ENCODE measurements around the gene DNAJC2.
"Not testable (repeated sequence)": the region's sequence is repeated elsewhere in the genome, so short reads cannot be mapped to it uniquely, and the experiment has no call there.

Gene DNAJC2

GRCh38 chr7:103293526-103293925, 51.0 kb downstream of the DNAJC2 start:
- no peak for TF ChIP-seq CTCF (IDR thresholded peaks at IDR 0.05; ENCODE audit: control insufficient read depth, insufficient read depth, low read depth, low read length, missing control alignments)
- no peak for DNase-seq (ENCODE audit: low read depth)
- H3K4me3 ChIP-seq (ENCODE audit: control insufficient read depth, low read depth, low read length), result no peak overlapping the region

GRCh38 chr7:103292122-103292521, 52.4 kb downstream of the DNAJC2 start:
- DNase-seq (ENCODE audit: low read depth), result no peak
- TF ChIP-seq CTCF (IDR thresholded peaks at IDR 0.05; ENCODE audit: control insufficient read depth, insufficient read depth, low read depth, low read length, missing control alignments), result no peak
- no peak overlapping the region for H3K4me3 ChIP-seq (ENCODE audit: control insufficient read depth, low read depth, low read length)

GRCh38 chr7:103282802-103283427, 61.7 kb downstream of the DNAJC2 start:
- not testable (repeated sequence) for H3K4me3 ChIP-seq (ENCODE audit: control insufficient read depth, low read depth, low read length); DNase-seq (ENCODE audit: low read depth)

GRCh38 chr7:103280803-103281155, 63.8 kb downstream of the DNAJC2 start:
- peak overlapping the region; percentile 61 for H3K4me3 ChIP-seq (ENCODE audit: control insufficient read depth, low read depth, low read length)
- DNase-seq (ENCODE audit: low read depth), result not testable (repeated sequence)

DNA sequence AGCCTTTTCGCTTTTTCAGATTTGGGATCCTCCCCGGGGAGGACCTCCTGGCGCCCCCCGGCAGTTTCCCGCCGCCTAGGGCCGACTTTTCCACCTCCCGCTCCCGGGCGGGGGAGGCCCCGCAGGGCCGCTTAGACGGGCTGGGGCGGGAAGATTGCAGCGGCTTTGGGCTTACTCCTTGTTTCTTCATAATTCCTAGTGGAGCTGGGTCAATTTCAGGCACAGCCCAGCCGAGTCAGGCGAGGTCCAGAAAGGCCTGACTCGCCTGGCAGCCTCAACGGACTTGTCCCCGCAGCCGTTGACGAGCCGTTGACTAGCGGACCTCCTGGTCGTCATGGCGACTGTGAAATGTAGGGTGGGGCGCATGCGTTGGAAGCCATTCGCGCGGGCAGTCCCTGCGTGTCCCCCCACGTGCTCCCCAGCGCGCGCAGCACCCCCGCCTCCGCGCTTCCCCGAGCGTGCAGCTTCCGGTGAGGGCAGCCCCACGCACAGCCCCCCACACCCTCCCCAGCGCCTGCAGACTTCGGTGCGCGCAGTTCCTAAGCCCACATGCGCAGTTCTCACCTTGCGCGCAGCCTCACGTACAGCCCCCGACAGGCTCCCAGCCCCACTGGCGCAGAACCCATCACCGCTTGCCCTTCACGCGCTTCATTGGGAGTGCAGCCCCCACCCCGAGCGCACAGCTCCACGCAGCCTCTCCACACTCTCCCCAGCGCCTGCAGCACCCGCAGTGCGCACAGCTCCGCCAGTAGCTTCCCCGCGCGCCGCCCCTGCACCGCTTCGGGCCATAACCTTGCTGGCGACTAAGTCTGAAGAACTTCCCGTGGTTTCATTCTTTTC, 64.4 kb downstream of the DNAJC2 start:
- H3K4me3 ChIP-seq (ENCODE audit: control insufficient read depth, low read depth, low read length), result peak overlapping the region; percentile 61
- DNase-seq (ENCODE audit: low read depth), result not testable (repeated sequence)

- not testable (repeated sequence) for DNase-seq (ENCODE audit: low read depth)
- H3K4me3 ChIP-seq (ENCODE audit: control insufficient read depth, low read depth, low read length), result peak overlapping the region; percentile 61
These were observed 65.0 kb downstream of the DNAJC2 start for GRCh38 chr7:103279636-103279962.

GRCh38 chr7:103278195-103278594, 66.4 kb downstream of the DNAJC2 start:
- H3K4me3 ChIP-seq (ENCODE audit: control insufficient read depth, low read depth, low read length); DNase-seq (ENCODE audit: low read depth): not testable (repeated sequence)

- H3K4me3 ChIP-seq (ENCODE audit: control insufficient read depth, low read depth, low read length); DNase-seq (ENCODE audit: low read depth): not testable (repeated sequence)
These were observed 69.7 kb downstream of the DNAJC2 start for GRCh38 chr7:103274867-103275266.

DNA sequence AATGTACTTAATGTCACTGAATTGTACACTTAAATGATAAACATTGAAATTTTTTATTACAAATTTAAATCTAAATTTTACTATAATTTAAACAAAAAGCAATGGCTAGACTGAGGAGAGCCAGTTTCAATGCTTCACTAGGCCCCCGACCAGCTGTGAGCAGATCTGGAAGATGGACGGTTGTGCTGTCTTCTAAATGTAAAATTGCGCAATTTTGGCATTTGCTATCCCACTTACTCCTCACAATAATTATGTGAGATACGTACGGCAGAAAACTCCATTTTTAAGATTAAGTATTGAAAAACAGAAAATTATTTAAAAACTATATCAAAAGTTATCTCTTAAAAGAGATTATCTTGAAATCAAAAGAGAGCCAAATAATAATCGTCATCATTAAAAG, 71.2 kb downstream of the DNAJC2 start:
- not testable (repeated sequence) for DNase-seq (ENCODE audit: low read depth); H3K4me3 ChIP-seq (ENCODE audit: control insufficient read depth, low read depth, low read length)

DNA sequence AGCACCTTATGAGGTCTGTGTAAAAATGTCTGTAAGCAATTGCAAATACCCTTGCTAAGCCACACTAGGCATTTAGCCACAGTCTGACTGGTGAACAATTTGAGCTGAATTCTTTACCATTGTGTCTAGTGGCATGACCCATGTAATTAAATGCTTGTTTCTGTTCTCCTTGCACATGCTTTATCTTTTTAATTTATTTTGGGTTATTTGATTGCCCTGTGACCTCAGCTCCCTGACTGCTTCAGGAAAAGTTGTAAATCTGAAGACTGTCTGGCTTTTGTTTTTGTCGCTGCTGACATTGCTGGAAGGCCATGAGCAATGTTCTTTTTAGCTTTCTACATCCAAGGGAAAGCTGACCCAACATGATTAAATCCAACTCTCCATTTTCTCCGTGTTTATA, 78.3 kb downstream of the DNAJC2 start:
- H3K4me3 ChIP-seq (ENCODE audit: control insufficient read depth, low read depth, low read length); DNase-seq (ENCODE audit: low read depth): not testable (repeated sequence)

DNA sequence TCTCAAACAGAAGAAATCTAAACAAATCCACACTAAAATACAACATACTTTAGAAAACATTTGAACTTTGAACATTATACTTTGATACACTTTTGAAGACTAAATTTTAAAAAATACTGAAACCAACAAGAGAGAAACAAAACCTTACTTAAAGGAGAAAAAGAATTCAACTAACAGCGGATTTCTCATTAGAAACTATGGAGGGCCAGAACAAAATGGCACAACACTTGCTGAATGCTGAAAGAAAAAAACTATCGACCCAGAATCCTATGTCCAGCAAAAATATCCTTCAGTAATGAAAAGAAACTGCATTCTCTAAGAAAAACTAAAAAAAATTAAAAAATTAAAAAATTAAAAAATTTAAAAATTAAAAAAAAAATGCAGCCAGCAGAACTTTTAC, 80.5 kb downstream of the DNAJC2 start:
- H3K4me3 ChIP-seq (ENCODE audit: control insufficient read depth, low read depth, low read length); DNase-seq (ENCODE audit: low read depth): not testable (repeated sequence)
